Liver (tissue), 3 donors: ENCODE results near the gene TECR.

ENCODE experiments used
- CTCF ChIP-seq: fragments of 150-350 bp; IDR thresholded peaks from 2 replicates; pipeline ENCODE4 v1.5.1; 2017; ENCODE audit warnings: improper control_type of control experiment, low read depth, low read length; ENCODE audit not compliant: missing input control
- EGR1 ChIP-seq, 2 donors: IDR thresholded peaks; 2 replicates each; pipeline ENCODE4 v1.6.1; 2016 to 2018; ENCODE audit warnings: antibody characterized with exemption in 2 of 2, low read depth in 2 of 2
- RAD21 ChIP-seq, 2 donors: IDR thresholded peaks; 2 replicates each; pipeline ENCODE4 v1.6.1; 2016; ENCODE audit warnings: antibody characterized with exemption in 2 of 2, mild to moderate bottlenecking in 2 of 2
- REST ChIP-seq: IDR thresholded peaks from 2 replicates; pipeline ENCODE4 v1.6.1; 2016; ENCODE audit warnings: antibody characterized with exemption, mild to moderate bottlenecking
- SP1 ChIP-seq: IDR thresholded peaks from 2 replicates; pipeline ENCODE4 v1.6.1; 2018; ENCODE audit warnings: antibody characterized with exemption, mild to moderate bottlenecking
- YY1 ChIP-seq: IDR thresholded peaks from 2 replicates; pipeline ENCODE4 v1.6.1; 2016; ENCODE audit warnings: antibody characterized with exemption, mild to moderate bottlenecking
- ZBTB33 ChIP-seq: IDR thresholded peaks from 2 replicates; pipeline ENCODE4 v1.6.1; 2016; ENCODE audit warnings: antibody characterized with exemption
- donor health status: healthy.
- donor health status: healthy.

- TF ChIP-seq YY1 (no peak), CTCF (no peak), EGR1 (IDR thresholded peaks at IDR 0.05; ENCODE audit: low read depth in 2 of 2) (no peak), ZBTB33 (no peak), RAD21 (IDR thresholded peaks at IDR 0.05) (no peak), REST (no peak), SP1 (no peak)
Observed at GRCh38 chr19:14561847-14562351, 32.5 kb downstream of the TECR start.
